Measurements from ENCODE around the gene ZNF649. TPM values are rescaled to one million over a fixed set of nuclear protein-coding genes. Genes with fewer than 3 reads are reported as not detected.
A peak's percentile ranks its signal among the peaks of the same experiment; 100 is the strongest.

Gene ZNF649
- total and polyA plus RNA-seq, 2 of the 13 experiments (the other 11 are each of a cell fraction or from before 2014, with no cell fraction given), result 3.0 to 13.4 TPM

DNA sequence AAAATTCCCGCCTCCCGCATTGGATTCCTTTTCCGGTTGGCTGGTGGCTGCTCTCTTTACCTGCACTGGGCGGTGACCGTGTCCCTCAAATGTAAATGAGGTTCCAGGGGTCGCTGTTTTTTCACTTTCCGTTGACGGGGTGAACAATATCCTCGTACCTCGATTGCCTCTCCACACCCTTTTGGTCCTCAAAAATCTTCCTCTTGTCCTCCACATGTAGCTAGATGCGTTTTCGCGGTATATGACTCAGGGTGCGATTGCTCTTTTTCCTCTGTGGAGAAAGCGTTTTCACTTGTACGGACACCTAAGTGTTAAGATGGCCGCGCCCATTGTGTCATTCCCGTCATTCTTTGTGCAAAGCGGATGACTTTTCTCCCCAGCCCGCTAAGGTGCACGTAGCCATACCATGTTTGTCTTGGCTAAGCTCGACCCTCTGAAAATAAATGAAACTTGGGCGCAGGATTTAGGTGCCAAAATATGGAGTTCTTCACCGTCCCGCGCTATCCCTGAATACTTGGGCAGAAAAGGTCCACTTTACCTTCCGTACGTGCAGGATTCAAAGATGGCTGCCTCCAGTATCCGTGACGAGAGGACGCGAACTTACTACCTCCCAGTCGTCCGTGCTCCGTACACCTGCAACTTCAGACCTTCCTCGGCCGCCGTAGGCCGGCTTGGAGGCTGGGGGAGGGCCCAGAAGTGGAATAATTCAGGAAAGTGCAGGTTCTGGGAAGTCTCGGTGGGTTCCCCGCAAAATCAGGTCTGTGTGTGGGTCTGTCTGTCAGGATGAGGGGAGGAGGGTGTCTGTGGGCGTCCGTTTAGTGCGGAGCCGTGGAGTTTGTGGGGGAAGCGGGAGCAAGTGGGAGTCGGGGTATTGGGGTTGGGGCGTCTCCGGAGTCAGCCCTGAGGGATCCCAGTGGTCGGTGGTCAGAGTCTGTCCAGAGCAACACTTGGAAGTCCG is 22.2 kb upstream of the ZNF649 start, which contains the start of gene ZNF613 (continued):
- no peak for TF ChIP-seq PAWR (CRISPR knock-in tag; IDR thresholded peaks at IDR 0.05; ENCODE audit: borderline replicate concordance)
- 0 out of 2 replicates have a peak, but pooled peaks have one; percentile 16 for TF ChIP-seq ZNF772 (CRISPR knock-in tag; IDR thresholded peaks at IDR 0.05)
- peak; percentile 54; the same call in 1 of the 2 replicates for TF ChIP-seq ZSCAN25 (CRISPR knock-in tag; IDR thresholded peaks at IDR 0.05)
- TF ChIP-seq RFX5 (IDR thresholded peaks at IDR 0.05; ENCODE audit: low read depth, low read length), result no peak
- no peak for TF ChIP-seq ZBTB21 (CRISPR knock-in tag; IDR thresholded peaks at IDR 0.05)
- no peak for TF ChIP-seq ZNF572 (CRISPR knock-in tag; IDR thresholded peaks at IDR 0.05)
- TF ChIP-seq FOXA3 (CRISPR knock-in tag; IDR thresholded peaks at IDR 0.05), result peak; percentile 36
- TF ChIP-seq NBN (conservative IDR thresholded peaks at IDR 0.05), result no peak
- TF ChIP-seq, protein P1, sequence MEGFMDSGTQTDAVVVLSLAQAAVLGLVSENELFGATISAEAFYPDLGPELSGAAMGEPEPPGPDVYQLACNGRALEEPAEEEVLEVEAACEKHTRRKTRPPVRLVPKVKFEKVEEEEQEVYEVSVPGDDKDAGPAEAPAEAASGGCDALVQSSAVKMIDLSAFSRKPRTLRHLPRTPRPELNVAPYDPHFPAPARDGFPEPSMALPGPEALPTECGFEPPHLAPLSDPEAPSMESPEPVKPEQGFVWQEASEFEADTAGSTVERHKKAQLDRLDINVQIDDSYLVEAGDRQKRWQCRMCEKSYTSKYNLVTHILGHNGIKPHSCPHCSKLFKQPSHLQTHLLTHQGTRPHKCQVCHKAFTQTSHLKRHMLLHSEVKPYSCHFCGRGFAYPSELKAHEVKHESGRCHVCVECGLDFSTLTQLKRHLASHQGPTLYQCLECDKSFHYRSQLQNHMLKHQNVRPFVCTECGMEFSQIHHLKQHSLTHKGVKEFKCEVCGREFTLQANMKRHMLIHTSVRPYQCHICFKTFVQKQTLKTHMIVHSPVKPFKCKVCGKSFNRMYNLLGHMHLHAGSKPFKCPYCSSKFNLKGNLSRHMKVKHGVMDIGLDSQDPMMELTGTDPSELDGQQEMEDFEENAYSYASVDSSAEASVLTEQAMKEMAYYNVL (CRISPR knock-in tag; IDR thresholded peaks at IDR 0.05; ENCODE audit: borderline replicate concordance), result peak; percentile 85; the same call in 1 of the 2 replicates
- peak; percentile 97 for TF ChIP-seq YY1 (IDR thresholded peaks at IDR 0.05; ENCODE audit: insufficient read depth, insufficient replicate concordance, low read depth, low read length)
- no peak for TF ChIP-seq ZNF234 (CRISPR knock-in tag; conservative IDR thresholded peaks at IDR 0.05)
- no peak for TF ChIP-seq NR1H2 (CRISPR knock-in tag; IDR thresholded peaks at IDR 0.05; ENCODE audit: borderline replicate concordance, low read depth)
- TF ChIP-seq, protein P2, sequence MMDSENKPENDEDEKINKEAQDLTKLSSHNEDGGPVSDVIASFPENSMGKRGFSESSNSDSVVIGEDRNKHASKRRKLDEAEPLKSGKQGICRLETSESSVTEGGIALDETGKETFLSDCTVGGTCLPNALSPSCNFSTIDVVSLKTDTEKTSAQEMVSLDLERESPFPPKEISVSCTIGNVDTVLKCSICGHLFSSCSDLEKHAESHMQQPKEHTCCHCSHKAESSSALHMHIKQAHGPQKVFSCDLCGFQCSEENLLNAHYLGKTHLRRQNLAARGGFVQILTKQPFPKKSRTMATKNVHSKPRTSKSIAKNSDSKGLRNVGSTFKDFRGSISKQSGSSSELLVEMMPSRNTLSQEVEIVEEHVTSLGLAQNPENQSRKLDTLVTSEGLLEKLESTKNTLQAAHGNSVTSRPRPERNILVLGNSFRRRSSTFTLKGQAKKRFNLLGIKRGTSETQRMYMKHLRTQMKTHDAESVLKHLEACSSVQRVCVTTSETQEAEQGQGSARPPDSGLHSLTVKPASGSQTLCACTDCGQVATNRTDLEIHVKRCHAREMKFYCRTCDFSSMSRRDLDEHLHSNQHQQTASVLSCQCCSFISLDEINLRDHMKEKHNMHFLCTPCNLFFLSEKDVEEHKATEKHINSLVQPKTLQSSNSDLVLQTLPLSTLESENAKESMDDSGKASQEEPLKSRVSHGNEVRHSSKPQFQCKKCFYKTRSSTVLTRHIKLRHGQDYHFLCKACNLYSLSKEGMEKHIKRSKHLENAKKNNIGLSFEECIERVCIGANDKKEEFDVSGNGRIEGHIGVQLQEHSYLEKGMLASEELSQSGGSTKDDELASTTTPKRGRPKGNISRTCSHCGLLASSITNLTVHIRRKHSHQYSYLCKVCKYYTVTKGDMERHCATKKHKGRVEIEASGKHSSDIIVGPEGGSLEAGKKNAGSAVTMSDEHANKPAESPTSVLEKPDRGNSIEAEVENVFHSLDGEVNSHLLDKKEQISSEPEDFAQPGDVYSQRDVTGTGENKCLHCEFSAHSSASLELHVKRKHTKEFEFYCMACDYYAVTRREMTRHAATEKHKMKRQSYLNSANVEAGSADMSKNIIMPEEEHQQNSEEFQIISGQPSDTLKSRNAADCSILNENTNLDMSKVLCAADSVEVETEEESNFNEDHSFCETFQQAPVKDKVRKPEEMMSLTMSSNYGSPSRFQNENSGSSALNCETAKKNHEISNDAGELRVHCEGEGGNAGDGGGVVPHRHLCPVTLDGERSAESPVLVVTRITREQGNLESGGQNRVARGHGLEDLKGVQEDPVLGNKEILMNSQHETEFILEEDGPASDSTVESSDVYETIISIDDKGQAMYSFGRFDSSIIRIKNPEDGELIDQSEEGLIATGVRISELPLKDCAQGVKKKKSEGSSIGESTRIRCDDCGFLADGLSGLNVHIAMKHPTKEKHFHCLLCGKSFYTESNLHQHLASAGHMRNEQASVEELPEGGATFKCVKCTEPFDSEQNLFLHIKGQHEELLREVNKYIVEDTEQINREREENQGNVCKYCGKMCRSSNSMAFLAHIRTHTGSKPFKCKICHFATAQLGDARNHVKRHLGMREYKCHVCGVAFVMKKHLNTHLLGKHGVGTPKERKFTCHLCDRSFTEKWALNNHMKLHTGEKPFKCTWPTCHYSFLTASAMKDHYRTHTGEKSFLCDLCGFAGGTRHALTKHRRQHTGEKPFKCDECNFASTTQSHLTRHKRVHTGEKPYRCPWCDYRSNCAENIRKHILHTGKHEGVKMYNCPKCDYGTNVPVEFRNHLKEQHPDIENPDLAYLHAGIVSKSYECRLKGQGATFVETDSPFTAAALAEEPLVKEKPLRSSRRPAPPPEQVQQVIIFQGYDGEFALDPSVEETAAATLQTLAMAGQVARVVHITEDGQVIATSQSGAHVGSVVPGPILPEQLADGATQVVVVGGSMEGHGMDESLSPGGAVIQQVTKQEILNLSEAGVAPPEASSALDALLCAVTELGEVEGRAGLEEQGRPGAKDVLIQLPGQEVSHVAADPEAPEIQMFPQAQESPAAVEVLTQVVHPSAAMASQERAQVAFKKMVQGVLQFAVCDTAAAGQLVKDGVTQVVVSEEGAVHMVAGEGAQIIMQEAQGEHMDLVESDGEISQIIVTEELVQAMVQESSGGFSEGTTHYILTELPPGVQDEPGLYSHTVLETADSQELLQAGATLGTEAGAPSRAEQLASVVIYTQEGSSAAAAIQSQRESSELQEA (CRISPR knock-in tag; IDR thresholded peaks at IDR 0.05; ENCODE audit: not compliant biosample characterization), result no peak
- TF ChIP-seq, protein P3, sequence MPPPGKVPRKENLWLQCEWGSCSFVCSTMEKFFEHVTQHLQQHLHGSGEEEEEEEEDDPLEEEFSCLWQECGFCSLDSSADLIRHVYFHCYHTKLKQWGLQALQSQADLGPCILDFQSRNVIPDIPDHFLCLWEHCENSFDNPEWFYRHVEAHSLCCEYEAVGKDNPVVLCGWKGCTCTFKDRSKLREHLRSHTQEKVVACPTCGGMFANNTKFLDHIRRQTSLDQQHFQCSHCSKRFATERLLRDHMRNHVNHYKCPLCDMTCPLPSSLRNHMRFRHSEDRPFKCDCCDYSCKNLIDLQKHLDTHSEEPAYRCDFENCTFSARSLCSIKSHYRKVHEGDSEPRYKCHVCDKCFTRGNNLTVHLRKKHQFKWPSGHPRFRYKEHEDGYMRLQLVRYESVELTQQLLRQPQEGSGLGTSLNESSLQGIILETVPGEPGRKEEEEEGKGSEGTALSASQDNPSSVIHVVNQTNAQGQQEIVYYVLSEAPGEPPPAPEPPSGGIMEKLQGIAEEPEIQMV (CRISPR knock-in tag; IDR thresholded peaks at IDR 0.05; ENCODE audit: low read depth), result 0 out of 2 replicates have a peak, but pooled peaks have one; percentile 38
